ENCODE results near the gene ESRRB. TPM values are rescaled to one million over a fixed set of nuclear protein-coding genes. Genes with fewer than 3 reads are reported as not detected.

ESRRB gene
- total RNA-seq, 2 experiments from 2014 or later, result 0.47 TPM; not detected in 1

- Histone ChIP-seq H3K36me3 (ENCODE audit: insufficient read depth, low read length) (no peaks in the 10 kb centered on the region), H3K9me2 (ENCODE audit: insufficient read depth, low read length) (no peaks in the 10 kb centered on the region), H3K4me2 (ENCODE audit: low read length) (no peak overlapping the region), H3K4me3 (ENCODE audit: low read depth, low read length, poor library complexity, severe bottlenecking) (no peak overlapping the region), H2AFZ (ENCODE audit: low read length) (no peak overlapping the region), H4K20me1 (ENCODE audit: insufficient read depth, low read length) (no peaks in the 10 kb centered on the region), H3K27ac (ENCODE audit: low read depth, low read length, poor library complexity, severe bottlenecking) (no peak overlapping the region), H3K9me3 (ENCODE audit: low read length) (no peaks in the 10 kb centered on the region), H3K4me1 (ENCODE audit: insufficient read depth, low read length, poor library complexity, severe bottlenecking) (no peaks in the 10 kb centered on the region), H3K79me2 (ENCODE audit: insufficient read depth, low read depth, low read length) (no peaks in the 10 kb centered on the region)
- no peak for DNase-seq (ENCODE audit: low spot score)
- ChIA-PET POLR2A (no interaction called here), CTCF (ENCODE audit: unreplicated experiment) (no interaction called here)
- TF ChIP-seq CTCF (conservative IDR thresholded peaks at IDR 0.05; ENCODE audit: low read length), result no peak
- no peak for TF ChIP-seq EZH2phosphoT487 (IDR thresholded peaks at IDR 0.05; ENCODE audit: borderline replicate concordance, low read depth, low read length)
- no TSS peak for BruUV-seq (replicated peaks)
- intact Hi-C loops (cut with micrococcal nuclease; ENCODE audit: unreplicated experiment), result no loop called here
Measured at GRCh38 chr14:76461886-76462285, 85.9 kb downstream of the ESRRB start.

GRCh38 chr14:76462330-76462729 is 86.4 kb downstream of the ESRRB start:
- Histone ChIP-seq H3K4me3 (ENCODE audit: low read depth, low read length, poor library complexity, severe bottlenecking) (no peak overlapping the region), H3K4me1 (ENCODE audit: insufficient read depth, low read length, poor library complexity, severe bottlenecking) (no peaks in the 10 kb centered on the region), H4K20me1 (ENCODE audit: insufficient read depth, low read length) (no peaks in the 10 kb centered on the region), H3K9me2 (ENCODE audit: insufficient read depth, low read length) (no peaks in the 10 kb centered on the region), H2AFZ (ENCODE audit: low read length) (no peak overlapping the region), H3K27ac (ENCODE audit: low read depth, low read length, poor library complexity, severe bottlenecking) (no peak overlapping the region), H3K4me2 (ENCODE audit: low read length) (no peak overlapping the region), H3K9me3 (ENCODE audit: low read length) (no peaks in the 10 kb centered on the region), H3K79me2 (ENCODE audit: insufficient read depth, low read depth, low read length) (no peaks in the 10 kb centered on the region), H3K36me3 (ENCODE audit: insufficient read depth, low read length) (no peaks in the 10 kb centered on the region)
- ChIA-PET CTCF (ENCODE audit: unreplicated experiment) (no interaction called here), POLR2A (no interaction called here)
- DNase-seq (ENCODE audit: low spot score), result no peak
- no TSS peak for BruUV-seq (replicated peaks)
- TF ChIP-seq CTCF (conservative IDR thresholded peaks at IDR 0.05; ENCODE audit: low read length), result no peak
- no peak for TF ChIP-seq EZH2phosphoT487 (IDR thresholded peaks at IDR 0.05; ENCODE audit: borderline replicate concordance, low read depth, low read length)
- intact Hi-C loops (cut with micrococcal nuclease; ENCODE audit: unreplicated experiment), result no loop called here

GRCh38 chr14:76463105-76463504 is 87.2 kb downstream of the ESRRB start:
- Histone ChIP-seq H3K4me3 (ENCODE audit: low read depth, low read length, poor library complexity, severe bottlenecking) (no peak overlapping the region), H3K4me2 (ENCODE audit: low read length) (no peak overlapping the region), H3K9me3 (ENCODE audit: low read length) (no peaks in the 10 kb centered on the region), H3K9me2 (ENCODE audit: insufficient read depth, low read length) (no peaks in the 10 kb centered on the region), H3K27ac (ENCODE audit: low read depth, low read length, poor library complexity, severe bottlenecking) (no peak overlapping the region), H3K79me2 (ENCODE audit: insufficient read depth, low read depth, low read length) (no peaks in the 10 kb centered on the region), H4K20me1 (ENCODE audit: insufficient read depth, low read length) (no peaks in the 10 kb centered on the region), H3K4me1 (ENCODE audit: insufficient read depth, low read length, poor library complexity, severe bottlenecking) (no peaks in the 10 kb centered on the region), H3K36me3 (ENCODE audit: insufficient read depth, low read length) (no peaks in the 10 kb centered on the region), H2AFZ (ENCODE audit: low read length) (no peak overlapping the region)
- ChIA-PET CTCF (ENCODE audit: unreplicated experiment) (no interaction called here), POLR2A (no interaction called here)
- no peak for TF ChIP-seq EZH2phosphoT487 (IDR thresholded peaks at IDR 0.05; ENCODE audit: borderline replicate concordance, low read depth, low read length)
- TF ChIP-seq CTCF (conservative IDR thresholded peaks at IDR 0.05; ENCODE audit: low read length), result no peak
- intact Hi-C loops (cut with micrococcal nuclease; ENCODE audit: unreplicated experiment), result no loop called here
- DNase-seq (ENCODE audit: low spot score), result no peak
- no TSS peak for BruUV-seq (replicated peaks)
